GM21576 (cell line): ENCODE results near the gene NCS1.

Experiments
- ATAC-seq: cut with Tn5 transposase; IDR thresholded peaks from one replicate; pipeline ENCODE4 v1.9.1; 2021; ENCODE audit warnings: mild to moderate bottlenecking, moderate library complexity; ENCODE audit not compliant: unreplicated experiment

The NCS1 gene

DNA sequence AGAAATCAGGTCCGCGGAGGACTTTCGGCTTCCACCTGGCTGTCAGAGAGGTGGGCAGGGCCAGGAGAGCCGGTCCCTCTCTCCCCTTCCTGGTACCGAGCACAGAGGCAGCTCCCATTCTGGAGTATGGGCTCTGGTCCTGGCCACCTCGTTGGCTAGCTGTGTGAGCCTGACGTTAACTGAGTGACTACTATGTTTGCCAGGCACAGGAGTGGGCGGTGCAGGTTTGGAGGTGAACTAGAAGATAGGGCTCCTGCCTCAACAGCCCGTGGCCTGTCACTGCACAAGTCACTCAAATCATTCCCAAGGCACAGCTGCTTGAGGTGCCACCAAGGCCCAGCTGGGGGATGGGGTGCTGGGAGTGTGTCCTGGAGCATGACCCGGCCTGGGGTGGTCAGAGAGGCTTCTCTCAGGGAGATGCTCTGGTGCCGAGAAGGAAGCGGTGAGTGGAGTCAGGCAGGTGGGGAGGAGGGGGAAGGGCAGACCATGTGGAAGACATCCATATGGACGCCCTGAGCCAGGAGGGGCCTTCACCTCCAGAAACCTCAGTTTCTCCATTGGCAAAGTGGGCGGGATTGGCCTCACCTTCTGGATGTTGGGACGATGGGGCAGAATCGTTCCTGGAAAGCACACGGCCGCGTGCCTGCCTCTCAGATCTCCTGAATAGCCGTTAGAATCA, 39.5 kb downstream of the NCS1 start:
- no peak for ATAC-seq

DNA sequence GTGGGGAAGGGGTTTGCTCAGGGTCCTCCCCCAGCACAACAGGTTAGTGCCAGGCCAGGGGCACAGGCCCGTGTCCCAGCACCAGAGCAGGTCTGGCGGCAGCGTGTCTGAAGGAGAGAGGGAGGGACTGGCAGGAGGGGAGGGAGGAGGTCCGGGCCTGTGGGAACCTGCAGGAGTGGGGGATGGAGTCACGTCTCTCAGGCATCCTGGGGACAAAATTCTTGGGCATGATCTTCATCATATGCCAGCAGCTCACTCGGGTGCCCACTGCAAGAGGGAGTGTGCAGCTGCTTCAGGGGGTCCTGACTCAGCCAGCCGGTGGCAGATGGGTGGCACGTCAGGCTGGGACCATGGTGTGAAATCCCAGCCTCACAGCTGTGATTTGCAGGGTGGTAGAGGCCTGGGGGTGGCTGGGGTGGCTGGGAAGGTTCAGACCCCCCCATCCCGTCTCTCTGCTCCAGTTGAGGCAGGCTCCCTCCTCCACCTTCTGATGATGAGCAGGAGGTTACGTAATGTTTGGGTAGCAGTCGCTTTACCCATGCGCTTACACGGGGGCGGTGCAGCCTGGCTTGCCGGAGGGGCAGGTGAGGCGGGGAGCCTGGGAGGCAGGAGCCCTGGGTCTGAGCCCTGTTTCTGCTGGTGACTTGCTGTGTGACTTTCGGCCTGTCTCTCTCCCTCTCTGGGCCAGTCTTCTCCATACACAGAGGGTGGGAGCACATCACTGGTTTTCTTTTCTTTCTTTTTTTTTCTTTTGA, 40.5 kb downstream of the NCS1 start:
- ATAC-seq = no peak

DNA sequence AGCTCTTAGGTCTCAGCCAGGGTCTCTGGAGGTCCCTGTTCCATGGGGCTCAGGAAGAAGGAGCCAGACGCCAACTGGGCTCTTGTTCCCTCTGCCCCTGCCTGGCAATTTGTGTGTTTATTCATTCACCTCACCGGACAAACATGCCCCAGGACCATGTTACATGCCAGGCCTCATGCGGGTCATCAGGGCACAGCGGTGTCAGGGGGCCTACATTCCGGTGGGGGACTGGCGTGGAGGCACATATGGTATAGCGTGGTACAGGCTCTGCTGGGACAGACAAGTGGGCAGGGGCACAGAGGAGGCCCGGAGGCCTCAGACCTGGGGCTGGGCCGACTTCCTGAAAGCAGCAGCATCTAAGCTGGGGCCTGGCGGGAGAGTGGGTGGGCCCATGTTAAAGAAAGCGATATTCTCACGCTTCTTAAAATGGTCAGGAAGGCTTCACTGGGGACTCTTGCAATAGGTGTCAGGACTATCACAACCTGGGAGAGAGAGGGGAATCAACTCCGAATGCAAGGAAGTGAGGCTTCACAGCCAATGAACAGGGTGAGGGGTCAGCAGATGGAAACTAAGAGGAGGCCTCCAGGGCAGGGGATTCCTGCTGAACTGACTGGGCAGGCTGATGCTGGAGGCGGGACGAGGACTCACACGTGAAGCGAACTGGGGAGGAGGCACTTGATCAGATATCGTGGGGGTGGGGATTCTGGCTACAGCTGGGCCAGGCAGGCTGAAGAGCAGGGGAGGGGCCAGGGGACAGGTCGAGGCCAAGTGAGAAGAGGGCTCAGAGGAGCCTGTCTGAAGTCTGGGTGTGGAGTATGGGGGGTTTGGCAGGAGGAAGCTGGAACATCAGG, 41.9 kb downstream of the NCS1 start:
- no peak for ATAC-seq

DNA sequence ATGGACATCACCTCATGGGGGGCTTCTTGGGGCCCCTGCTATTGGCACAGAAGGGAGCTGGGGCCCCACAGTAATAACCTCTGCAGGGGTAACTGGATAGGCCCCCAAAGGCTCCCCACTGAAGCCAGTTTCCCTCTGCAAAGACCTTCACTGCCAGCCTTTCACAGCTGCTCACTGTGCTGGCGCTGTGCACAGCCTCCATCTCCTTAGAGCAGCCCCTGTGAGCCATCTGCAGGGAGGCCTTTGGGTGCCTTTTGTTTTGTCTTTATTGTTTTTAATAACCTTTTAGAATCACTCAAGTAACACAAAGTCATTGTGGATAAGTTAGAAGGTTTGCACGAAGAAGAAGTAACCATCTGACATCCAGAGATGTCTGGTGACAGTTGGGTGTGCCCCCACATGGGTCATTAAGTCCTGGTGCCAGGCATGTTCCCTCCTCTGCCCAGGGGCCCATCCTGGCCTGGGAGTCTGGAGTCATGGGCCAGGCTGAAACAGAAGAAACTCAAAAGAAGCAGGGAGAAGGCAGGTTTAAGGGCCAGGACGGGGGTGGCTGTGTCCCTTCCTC, 42.7 kb downstream of the NCS1 start:
- ATAC-seq = no peak

DNA sequence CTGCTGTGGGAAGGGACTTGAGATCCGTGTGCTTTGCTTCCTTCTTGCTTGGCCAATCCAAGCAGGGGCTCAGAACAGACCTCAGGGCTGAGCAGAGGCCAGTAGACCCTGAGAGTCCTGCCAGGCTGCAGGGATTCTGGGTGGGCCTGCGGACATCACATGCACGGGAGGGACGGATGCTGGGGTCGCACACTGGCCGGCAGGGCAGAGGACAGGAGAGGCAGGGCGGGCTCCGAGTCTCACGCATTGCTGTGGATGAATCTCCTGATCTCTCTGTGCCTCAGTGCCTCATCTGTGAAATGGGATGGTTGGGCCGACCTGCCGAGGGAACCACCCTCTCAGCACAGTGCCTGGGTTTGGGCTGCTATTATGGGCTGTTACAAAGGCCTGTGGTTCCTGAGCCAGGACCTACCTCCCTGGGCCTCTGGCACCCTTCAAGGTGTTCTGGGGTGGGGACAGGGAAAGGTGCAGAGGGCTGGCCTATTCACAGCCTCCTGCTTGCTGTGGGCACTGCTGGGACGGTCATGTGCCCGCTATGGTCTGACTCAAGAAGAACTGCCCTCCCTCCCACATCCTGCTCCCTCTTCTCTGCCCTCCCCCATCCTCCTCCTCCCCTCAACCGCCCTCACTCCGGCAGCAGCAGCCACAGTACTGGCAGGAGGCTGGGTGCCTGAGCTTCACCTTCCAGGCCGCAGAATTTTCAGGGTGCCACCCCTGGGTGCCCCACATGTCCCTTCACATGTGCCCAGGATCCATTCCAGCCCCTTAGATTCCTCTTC, 43.3 kb downstream of the NCS1 start:
- no peak for ATAC-seq

DNA sequence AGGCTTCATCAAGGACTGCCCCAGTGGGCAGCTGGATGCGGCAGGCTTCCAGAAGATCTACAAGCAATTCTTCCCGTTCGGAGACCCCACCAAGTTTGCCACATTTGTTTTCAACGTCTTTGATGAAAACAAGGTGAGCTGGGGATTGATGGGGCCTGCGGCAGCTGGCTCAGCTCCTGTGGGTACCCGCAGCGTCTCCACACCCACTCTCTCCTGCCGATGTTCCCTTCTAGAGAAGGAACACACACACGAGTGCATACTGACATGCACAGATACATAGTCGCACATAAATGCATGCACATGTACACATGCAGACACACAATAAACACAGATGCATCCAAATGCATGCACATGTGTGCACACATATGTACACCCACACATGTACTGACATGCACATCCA, 45.6 kb downstream of the NCS1 start:
- ATAC-seq = no peak

DNA sequence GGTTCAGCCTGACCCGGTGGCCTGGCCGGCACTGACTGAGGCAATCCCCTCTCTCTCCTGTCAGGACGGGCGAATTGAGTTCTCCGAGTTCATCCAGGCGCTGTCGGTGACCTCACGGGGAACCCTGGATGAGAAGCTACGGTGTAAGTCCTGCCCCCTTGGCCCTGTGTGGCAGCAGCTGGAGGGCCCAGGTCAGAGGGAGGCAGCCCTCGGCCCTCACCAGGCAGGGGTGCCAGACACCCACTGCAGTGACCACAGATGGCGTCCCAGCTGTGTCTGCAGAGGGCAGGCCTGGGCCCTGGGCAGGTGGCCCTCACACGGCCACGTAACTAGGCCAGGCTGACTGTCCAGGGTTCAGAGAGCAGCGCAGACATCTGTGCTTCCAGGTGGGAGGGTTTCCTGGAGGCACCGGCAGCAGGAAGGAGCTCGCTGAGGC, 47.5 kb downstream of the NCS1 start:
- ATAC-seq = no peak

DNA sequence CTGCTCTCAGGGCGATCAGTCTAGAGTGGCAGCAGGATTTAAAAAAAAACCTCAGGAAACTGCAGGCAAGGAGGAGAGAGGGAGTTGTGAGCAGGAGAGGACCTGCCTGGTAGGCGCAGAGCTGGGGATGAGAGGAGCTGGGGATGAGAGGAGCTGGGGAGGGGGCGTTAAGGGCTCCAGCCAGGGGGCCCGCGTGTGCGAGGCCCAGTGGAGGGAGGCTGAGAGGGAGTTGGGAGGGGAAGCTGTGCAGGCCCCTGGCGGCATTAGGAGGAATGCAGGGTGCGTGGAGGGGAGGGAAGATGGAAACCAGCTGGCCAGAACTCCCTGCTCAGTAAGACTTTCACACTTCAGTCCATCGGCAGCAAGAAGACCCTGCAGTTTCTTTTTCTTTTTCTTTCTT, 48.1 kb downstream of the NCS1 start:
- no peak for ATAC-seq

DNA sequence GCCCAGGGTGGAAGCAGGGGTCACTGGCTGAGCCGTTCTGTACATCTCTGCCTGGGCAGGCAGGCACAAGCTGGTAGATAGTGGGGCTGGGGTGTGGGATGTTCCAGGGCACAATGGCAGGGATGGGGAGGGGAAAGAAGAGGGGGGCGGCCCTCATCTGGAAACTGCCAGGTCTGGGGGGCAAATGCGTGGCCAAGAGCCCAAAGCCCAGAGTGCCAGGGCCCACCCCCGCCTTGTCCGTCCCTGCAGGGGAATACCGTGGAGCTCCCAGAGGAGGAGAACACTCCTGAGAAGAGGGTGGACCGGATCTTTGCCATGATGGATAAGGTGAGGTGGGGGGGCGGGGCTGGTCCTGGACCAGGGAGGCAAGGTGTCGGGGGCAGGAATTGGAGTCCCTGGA, 50.6 kb downstream of the NCS1 start:
- ATAC-seq = no peak

DNA sequence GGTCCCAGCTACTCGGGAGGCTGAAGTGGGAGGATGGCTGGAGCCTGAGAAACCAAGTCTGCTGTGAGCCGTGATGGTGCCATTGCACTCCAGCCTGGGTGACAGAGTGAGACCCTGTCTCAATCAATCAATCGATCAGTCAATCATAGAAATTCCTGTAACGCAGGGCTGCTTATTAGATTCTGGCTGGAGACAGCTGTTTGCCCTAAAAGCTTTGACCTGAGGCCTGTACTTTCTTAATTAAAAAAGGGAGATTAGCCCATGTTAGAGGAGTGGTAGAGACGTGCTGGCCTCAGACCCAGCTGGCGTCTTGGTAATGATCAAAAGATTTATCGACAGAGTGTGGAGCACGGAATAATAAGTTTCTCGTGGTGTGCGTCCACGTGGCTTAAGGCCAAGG, 52.9 kb downstream of the NCS1 start:
- no peak for ATAC-seq

DNA sequence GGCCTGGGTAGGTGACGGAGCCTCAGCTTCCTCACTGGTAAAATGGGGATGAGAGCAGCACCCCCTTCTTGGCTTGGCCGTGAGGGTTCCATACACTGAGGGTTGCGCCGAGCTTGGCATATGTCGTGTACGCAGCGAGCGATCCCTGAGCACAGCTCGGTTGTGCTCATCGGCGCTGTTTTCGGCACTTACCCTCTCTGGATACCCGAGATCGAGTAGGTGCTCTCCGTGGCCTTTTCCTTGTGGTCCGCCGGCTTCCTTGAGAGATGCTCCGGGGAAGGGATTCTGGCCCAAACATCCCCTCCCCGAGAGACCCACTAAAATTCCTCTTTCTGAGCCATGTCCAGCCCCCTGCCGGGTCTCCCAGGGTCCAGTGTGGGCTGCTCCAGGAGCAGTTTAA, 53.4 kb downstream of the NCS1 start:
- no peak for ATAC-seq

DNA sequence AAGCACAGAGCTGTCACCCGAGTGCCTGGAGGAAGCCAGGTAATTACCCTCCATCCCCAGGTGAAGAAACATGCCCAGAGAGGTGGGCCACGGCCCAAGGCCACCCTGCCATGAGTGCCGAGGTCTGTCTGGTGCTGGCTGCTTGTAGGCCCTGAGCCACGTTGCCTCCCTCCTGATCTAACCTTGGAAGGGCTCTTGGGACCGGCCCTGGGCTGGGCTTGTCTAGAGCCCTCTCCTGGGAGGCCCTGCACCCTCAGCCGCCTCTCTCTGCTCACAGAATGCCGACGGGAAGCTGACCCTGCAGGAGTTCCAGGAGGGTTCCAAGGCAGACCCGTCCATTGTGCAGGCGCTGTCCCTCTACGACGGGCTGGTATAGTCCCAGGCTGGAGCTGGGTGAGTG, 53.9 kb downstream of the NCS1 start:
- no peak for ATAC-seq

DNA sequence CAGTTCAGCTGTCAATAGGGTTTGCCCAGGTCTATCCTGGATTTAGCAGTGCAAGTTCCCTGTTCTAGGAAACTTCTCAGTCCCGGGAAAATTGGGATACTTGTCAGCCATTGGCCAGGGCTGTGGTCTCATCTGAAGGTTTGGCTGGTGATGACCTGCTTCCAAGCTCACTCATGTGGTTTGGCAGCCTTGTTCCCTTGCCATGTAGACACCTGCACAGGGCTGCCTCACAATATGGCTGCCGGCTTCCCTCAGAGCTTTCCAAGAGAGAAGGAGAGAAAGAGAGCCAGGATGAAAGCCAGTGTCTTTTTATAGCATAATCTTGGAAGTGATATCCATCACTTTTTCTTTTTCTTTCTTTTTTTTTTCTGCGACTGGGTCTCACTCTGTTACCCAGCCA, 55.6 kb downstream of the NCS1 start:
- ATAC-seq = no peak

DNA sequence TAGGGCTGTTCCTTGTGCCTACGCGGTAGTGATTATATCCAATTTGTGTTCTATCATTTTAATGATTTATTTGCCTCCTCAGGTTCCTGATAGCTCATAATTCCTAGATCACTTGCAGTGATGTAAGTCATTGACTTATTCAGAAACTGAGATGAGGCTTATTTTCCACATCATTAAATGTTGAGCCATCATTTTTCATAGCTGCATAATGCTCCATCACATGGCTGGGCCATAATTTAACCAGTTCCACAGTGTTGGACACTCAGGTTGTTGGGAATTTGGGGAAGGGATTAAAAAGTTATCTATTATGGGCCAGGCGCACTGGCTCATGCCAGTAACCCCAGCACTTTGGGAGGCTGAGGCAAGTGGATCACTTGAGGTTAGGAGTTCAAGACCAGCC, 57.6 kb downstream of the NCS1 start:
- ATAC-seq = no peak

DNA sequence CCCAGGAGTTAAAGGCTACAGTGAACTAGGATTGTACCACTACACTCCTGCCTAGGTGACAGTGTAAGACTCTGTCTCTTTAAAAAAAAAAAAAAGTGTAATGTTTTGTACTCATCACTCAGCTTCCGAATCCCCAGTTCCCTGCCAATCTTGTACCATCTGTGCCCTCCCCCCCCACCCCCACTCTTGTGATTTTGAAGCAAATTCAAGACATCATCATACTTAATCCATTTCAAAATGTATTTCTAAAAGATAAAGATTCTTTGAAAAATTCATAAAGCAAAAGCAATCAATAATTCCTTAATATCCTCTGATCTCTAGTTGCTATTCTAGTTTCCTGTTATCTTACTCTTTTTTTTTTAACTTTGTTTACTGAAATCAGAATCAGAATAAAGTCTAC, 58.4 kb downstream of the NCS1 start:
- no peak for ATAC-seq

DNA sequence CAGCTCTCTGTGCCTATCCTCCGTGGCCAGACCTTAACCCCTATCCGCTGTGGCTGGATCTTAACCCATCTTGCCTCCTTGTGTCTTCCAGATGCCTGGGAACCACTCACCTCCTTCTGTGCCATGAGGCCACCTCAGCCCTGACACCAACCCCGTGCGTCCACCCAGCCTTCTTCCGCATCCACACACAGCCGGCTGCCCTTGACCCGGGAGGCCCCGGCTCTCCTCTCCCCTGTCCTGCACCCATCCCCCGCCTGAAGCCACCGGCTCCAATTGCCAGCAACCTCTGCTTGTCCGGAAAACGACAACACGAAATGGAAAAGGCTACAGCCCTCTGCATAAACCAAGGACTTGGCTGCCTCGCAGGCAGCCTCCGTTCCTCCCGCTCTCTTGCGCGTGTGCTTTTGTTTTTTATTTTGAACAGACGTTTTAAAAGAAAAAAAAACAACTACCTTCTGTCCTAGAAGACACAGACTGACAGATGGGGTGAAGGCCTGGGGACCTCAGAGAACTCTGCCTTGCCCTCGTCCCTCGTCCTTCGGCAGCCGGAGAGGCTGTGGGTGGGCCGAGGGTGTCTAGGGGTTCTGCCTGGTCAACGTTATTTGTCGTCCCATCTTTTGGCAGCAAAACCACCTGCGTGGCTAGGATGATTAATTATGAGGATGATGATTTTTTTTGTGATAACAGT, 60.8 kb downstream of the NCS1 start:
- no peak for ATAC-seq

DNA sequence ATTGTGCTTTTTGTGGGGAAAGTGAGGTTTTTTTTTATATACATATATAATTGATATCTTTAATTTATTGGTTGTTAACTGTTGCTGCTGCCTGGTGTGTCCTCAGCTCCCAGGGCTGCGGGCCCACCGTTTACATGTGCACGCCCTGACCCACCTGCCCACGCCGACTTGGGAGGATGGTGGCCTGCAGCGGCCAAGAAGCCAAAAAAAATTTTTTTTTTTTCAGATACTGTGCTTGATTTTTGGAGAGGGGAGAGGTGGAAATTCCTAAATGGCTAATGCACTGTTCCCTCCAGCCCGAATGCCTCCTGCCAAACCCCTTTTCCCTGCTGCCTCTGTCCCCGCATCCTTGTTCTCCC, 61.4 kb downstream of the NCS1 start:
- ATAC-seq = no peak

DNA sequence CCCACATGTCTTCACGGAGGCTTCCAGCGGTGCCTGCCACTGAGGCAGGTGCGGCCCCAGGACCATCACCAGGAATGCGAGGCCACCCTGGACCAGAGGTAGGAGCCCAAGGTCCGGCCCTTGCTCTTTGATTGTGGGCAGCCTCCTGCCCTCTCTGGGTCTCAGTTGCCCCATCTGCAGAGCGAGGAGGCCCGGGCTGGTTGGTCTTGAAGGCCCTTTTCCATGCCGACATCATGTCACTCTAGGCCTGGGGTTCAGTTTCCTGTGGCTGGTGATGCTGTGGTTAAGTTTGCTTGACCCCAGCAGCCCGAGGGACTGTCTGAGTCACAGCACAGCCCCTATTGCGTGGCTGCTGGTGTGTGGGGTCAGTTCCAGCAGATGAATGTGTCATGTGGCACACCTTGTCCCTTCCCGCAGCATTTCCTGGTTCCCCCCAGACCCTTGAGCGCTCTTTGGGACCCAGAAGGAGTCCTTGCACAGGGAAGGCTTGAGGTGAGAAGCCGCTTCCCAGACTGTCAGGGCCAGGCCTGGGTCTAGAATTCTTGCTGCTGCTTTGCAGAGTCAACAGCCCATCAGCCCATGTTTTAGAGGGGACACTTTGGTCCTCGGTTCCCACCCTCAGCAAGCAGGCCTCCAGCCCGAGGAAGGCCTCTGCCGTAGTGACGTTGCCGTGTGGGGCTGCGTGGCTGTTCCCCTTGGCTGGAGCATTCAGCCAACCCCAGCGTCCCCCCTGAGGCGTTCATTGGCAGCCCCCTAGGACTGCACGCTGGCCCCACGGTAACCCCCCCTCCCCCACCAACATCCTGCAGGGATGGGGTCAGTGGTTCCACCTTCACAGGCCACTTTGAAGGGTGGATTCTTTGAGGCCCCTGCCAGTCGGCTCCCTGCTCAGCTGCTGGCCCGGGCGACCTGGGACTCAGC, 62.4 kb downstream of the NCS1 start:
- no peak for ATAC-seq
